Measurements from ENCODE around the gene CDH5. TPM values are rescaled to one million over a fixed set of nuclear protein-coding genes. Genes with fewer than 3 reads are reported as not detected.

Gene CDH5, protein sequence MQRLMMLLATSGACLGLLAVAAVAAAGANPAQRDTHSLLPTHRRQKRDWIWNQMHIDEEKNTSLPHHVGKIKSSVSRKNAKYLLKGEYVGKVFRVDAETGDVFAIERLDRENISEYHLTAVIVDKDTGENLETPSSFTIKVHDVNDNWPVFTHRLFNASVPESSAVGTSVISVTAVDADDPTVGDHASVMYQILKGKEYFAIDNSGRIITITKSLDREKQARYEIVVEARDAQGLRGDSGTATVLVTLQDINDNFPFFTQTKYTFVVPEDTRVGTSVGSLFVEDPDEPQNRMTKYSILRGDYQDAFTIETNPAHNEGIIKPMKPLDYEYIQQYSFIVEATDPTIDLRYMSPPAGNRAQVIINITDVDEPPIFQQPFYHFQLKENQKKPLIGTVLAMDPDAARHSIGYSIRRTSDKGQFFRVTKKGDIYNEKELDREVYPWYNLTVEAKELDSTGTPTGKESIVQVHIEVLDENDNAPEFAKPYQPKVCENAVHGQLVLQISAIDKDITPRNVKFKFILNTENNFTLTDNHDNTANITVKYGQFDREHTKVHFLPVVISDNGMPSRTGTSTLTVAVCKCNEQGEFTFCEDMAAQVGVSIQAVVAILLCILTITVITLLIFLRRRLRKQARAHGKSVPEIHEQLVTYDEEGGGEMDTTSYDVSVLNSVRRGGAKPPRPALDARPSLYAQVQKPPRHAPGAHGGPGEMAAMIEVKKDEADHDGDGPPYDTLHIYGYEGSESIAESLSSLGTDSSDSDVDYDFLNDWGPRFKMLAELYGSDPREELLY
- polyA plus RNA-seq (0.02 to 0.05 TPM in 2 of 3 replicates, not detected in the other), polyA minus RNA-seq (not detected in 3 replicates)
- polyA plus RNA-seq (2011; ENCODE audit: low read depth), result 0.85 TPM
- polyA plus RNA-seq (2011; cell fraction: cytosol; rRNA removed), result 0.01 TPM in 1 of 2 replicates, not detected in the other
- polyA plus RNA-seq (2011; cell fraction: nucleus; rRNA removed), result 0.06 and 0.12 TPM in 2 replicates
- polyA plus RNA-seq (2012; ENCODE audit: low replicate concordance), result 0.06 TPM in 1 of 2 replicates, not detected in the other
- polyA minus RNA-seq (2011; cell fraction: cytosol; rRNA and poly(A)+ RNA removed), result not detected
- polyA minus RNA-seq (2011; cell fraction: nucleus; rRNA and poly(A)+ RNA removed), result not detected in 2 replicates

GRCh38 chr16:66366433-66367299 is at the start of gene CDH5:
CDH5 (plus strand) TSS chr16:66366691; CDS start chr16:66379338, 12,647 bp downstream.
- H3K4me1 ChIP-seq (ENCODE audit: control insufficient read depth, extremely low read depth, insufficient read depth, low read length), result no peaks in the 10 kb centered on the region
- no peak for DNase-seq (ENCODE audit: low read depth, low spot score)
- H3K9ac ChIP-seq (ENCODE audit: control insufficient read depth, extremely low read depth, insufficient read depth, low read length), result no peak within 1 kb of the TSS
- TF ChIP-seq, protein P1, sequence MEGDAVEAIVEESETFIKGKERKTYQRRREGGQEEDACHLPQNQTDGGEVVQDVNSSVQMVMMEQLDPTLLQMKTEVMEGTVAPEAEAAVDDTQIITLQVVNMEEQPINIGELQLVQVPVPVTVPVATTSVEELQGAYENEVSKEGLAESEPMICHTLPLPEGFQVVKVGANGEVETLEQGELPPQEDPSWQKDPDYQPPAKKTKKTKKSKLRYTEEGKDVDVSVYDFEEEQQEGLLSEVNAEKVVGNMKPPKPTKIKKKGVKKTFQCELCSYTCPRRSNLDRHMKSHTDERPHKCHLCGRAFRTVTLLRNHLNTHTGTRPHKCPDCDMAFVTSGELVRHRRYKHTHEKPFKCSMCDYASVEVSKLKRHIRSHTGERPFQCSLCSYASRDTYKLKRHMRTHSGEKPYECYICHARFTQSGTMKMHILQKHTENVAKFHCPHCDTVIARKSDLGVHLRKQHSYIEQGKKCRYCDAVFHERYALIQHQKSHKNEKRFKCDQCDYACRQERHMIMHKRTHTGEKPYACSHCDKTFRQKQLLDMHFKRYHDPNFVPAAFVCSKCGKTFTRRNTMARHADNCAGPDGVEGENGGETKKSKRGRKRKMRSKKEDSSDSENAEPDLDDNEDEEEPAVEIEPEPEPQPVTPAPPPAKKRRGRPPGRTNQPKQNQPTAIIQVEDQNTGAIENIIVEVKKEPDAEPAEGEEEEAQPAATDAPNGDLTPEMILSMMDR (optimal IDR thresholded peaks at IDR 0.05 in 1 of 3, IDR thresholded peaks at IDR 0.05 in 1 of 3, conservative IDR thresholded peaks at IDR 0.05 in 1 of 3; ENCODE audit: extremely low read depth in 1 of 3, insufficient read depth in 2 of 3, low read length in 3 of 3), result no peak
- no peak for TF ChIP-seq EZH2 (IDR thresholded peaks at IDR 0.05; ENCODE audit: low read length)
- H3K27ac ChIP-seq (ENCODE audit: control insufficient read depth, insufficient read depth, low read length), result no peak within 1 kb of the TSS
- no peaks in the 10 kb centered on the region for H3K9me1 ChIP-seq (ENCODE audit: control insufficient read depth, extremely low read depth, insufficient read depth, low read length)
- no peaks in the 10 kb centered on the region for H3K79me2 ChIP-seq (ENCODE audit: control insufficient read depth, insufficient read depth, low read length)
- H3K9me3 ChIP-seq (ENCODE audit: control insufficient read depth, low read depth, low read length), result no peaks in the 10 kb centered on the region
- no peak within 1 kb of the TSS for H3K4me3 ChIP-seq (ENCODE audit: control insufficient read depth in 2 of 3, extremely low read depth in 1 of 3, insufficient read depth in 2 of 3, low read depth in 1 of 3, low read length in 3 of 3)
- no peaks in the 10 kb centered on the region for H3K36me3 ChIP-seq (ENCODE audit: control insufficient read depth in 2 of 2, extremely low read depth in 1 of 2, insufficient read depth in 2 of 2, low read length in 2 of 2)
- peaks cover 6% of the 10 kb centered on the region for H3K27me3 ChIP-seq (ENCODE audit: control insufficient read depth, extremely low read depth, insufficient read depth, low read length)
- dilution Hi-C loops (cut with MboI; ENCODE audit: extremely low pct_ligation_motif_present, low sequenced_read_pairs), result no loop called here
- no peaks in the 10 kb centered on the region for H4K20me1 ChIP-seq (ENCODE audit: control insufficient read depth, extremely low read depth, insufficient read depth, low read length)
- no peak within 1 kb of the TSS for H3K4me2 ChIP-seq (ENCODE audit: control insufficient read depth, extremely low read depth, insufficient read depth, low read depth, low read length)
- FAIRE-seq, result no peak
- peak within 1 kb of the TSS; percentile 22 for H2AFZ ChIP-seq (ENCODE audit: control insufficient read depth, low read length)

DNA sequence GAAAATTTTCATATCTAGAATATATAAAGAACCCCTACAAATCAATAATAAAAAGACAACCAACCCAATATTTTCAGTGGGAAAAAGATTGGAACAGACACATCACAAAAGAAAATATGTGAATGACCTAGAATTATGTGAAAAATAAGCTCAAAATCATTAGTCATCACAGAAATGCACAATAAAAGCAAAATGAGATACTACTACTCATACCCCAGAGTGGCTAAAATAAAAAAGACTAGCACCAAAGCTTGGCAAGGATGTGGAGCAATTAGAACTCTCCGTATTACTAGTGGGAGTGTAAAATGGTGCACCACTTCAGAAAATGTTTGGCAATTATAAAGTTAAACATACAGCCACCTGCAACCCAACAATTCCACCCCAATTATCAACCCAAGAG is 48.0 kb upstream of the CDH5 start:
- Histone ChIP-seq H4K20me1 (ENCODE audit: control insufficient read depth, extremely low read depth, insufficient read depth, low read length) (no peaks in the 10 kb centered on the region), H3K36me3 (ENCODE audit: control insufficient read depth in 2 of 2, extremely low read depth in 1 of 2, insufficient read depth in 2 of 2, low read length in 2 of 2) (no peaks in the 10 kb centered on the region), H3K4me1 (ENCODE audit: control insufficient read depth, extremely low read depth, insufficient read depth, low read length) (no peaks in the 10 kb centered on the region), H3K27ac (ENCODE audit: control insufficient read depth, insufficient read depth, low read length) (no peak overlapping the region), H3K4me2 (ENCODE audit: control insufficient read depth, extremely low read depth, insufficient read depth, low read depth, low read length) (no peak overlapping the region), H3K9me3 (ENCODE audit: control insufficient read depth, low read depth, low read length) (no peaks in the 10 kb centered on the region), H2AFZ (ENCODE audit: control insufficient read depth, low read length) (no peak overlapping the region), H3K9ac (ENCODE audit: control insufficient read depth, extremely low read depth, insufficient read depth, low read length) (no peak overlapping the region), H3K9me1 (ENCODE audit: control insufficient read depth, extremely low read depth, insufficient read depth, low read length) (no peaks in the 10 kb centered on the region), H3K27me3 (ENCODE audit: control insufficient read depth, extremely low read depth, insufficient read depth, low read length) (peaks cover 11% of the 10 kb centered on the region), H3K4me3 (ENCODE audit: control insufficient read depth in 2 of 3, extremely low read depth in 1 of 3, insufficient read depth in 2 of 3, low read depth in 1 of 3, low read length in 3 of 3) (no peak overlapping the region), H3K79me2 (ENCODE audit: control insufficient read depth, insufficient read depth, low read length) (no peaks in the 10 kb centered on the region)
- no peak for FAIRE-seq
- DNase-seq (ENCODE audit: low read depth, low spot score), result no peak
- TF ChIP-seq, protein P1 (optimal IDR thresholded peaks at IDR 0.05 in 1 of 3, IDR thresholded peaks at IDR 0.05 in 1 of 3, conservative IDR thresholded peaks at IDR 0.05 in 1 of 3; ENCODE audit: extremely low read depth in 1 of 3, insufficient read depth in 2 of 3, low read length in 3 of 3), result no peak
- no peak for TF ChIP-seq EZH2 (IDR thresholded peaks at IDR 0.05; ENCODE audit: low read length)
- dilution Hi-C loops (cut with MboI; ENCODE audit: extremely low pct_ligation_motif_present, low sequenced_read_pairs), result no loop called here

Measured in keratinocyte (primary cell).